A673 (cell line): ENCODE results near the gene EGR1. TPM values are rescaled to one million over a fixed set of nuclear protein-coding genes. Genes with fewer than 3 reads are reported as not detected.
A peak's percentile ranks its signal among the peaks of the same experiment; 100 is the strongest.

Experiments used
- BruUV-seq: library from RNA; stranded (reverse); fragments of 400-500 nt; replicated peaks from 2 replicates; lab custom pipeline; 2021; lab: Mats Ljungman, UMichigan
- CTCF ChIA-PET: fragments of 300-600 bp; sonication (Branson Sonifier 250); formaldehyde crosslinking; loops from one replicate; lab custom pipeline; 2022; ENCODE audit warnings: antibody characterized with exemption; lab: Charles Lee
- POLR2A ChIA-PET: fragments of 300-600 bp; sonication (Branson Sonifier 250); formaldehyde crosslinking; loops from one replicate; lab custom pipeline; 2022; ENCODE audit warnings: antibody characterized with exemption; ENCODE audit not compliant: low non-redundant PET; lab: Charles Lee
- DNase-seq: peaks from one replicate; pipeline ENCODE4 v3.0.0-alpha.2; 2015; ENCODE audit warnings: low spot score
- H3K27ac ChIP-seq: fragments of 200-600 bp; sonication (generic); 2 replicates; pipeline ENCODE4 v1.5.1; 2016; ENCODE audit warnings: mixed run types, low read depth, mild to moderate bottlenecking, mixed read lengths, antibody characterized with exemption, low read length; ENCODE audit not compliant: poor library complexity, severe bottlenecking
- H3K27me3 ChIP-seq: fragments of 200-600 bp; sonication (generic); replicated peaks from 2 replicates; pipeline ENCODE4 v1.6.1; 2017; ENCODE audit warnings: mixed run types, low read depth, mild to moderate bottlenecking, mixed read lengths, antibody characterized with exemption, low read length; ENCODE audit not compliant: insufficient read depth, poor library complexity
- H3K36me3 ChIP-seq: fragments of 200-600 bp; sonication (generic); 2 replicates; pipeline ENCODE4 v1.6.1; 2016; ENCODE audit warnings: mixed run types, mild to moderate bottlenecking, mixed read lengths, antibody characterized with exemption, low read length; ENCODE audit not compliant: insufficient read depth, poor library complexity, severe bottlenecking
- H3K4me1 ChIP-seq: fragments of 200-600 bp; sonication (generic); 2 replicates; pipeline ENCODE4 v1.6.1; 2017; ENCODE audit warnings: mixed run types, mild to moderate bottlenecking, mixed read lengths, antibody characterized with exemption, low read length; ENCODE audit not compliant: insufficient read depth, poor library complexity, severe bottlenecking
- H3K4me3 ChIP-seq: fragments of 200-600 bp; sonication (generic); 2 replicates; pipeline ENCODE4 v1.5.1; 2016; ENCODE audit warnings: low read depth, mixed run types, mild to moderate bottlenecking, mixed read lengths, low read length; ENCODE audit not compliant: poor library complexity, severe bottlenecking
- H3K9me3 ChIP-seq: fragments of 200-600 bp; sonication (generic); 2 replicates; pipeline ENCODE4 v1.6.1; 2016; ENCODE audit warnings: mixed run types, low read depth, mild to moderate bottlenecking, mixed read lengths, antibody characterized with exemption, low read length; ENCODE audit not compliant: poor library complexity, severe bottlenecking
- CTCF ChIP-seq: fragments of 300-800, 200-600 bp; sonication (generic); conservative IDR thresholded peaks from 2 replicates; pipeline ENCODE4 v1.5.1; 2017; ENCODE audit warnings: low read depth, mild to moderate bottlenecking, antibody characterized with exemption, low read length, moderate library complexity, mixed read lengths
- EZH2 ChIP-seq: fragments of 200-600 bp; sonication (generic); IDR thresholded peaks from 2 replicates; pipeline ENCODE4 v1.6.1; 2017; ENCODE audit warnings: borderline replicate concordance, low read depth, mild to moderate bottlenecking, mixed read lengths, antibody characterized with exemption, low read length; ENCODE audit not compliant: poor library complexity, severe bottlenecking
- intact Hi-C: fragments of 100-400 bp; cut with micrococcal nuclease; formaldehyde crosslinking; loops from one replicate; pipeline ENCODE4 v1.10.0; 2022; ENCODE audit not compliant: unreplicated experiment
- total RNA-seq: library from RNA; stranded (reverse); gene quantifications from 2 replicates; pipeline ENCODE4 v1.2.3, GENCODE V29; 2021

Gene EGR1
- total RNA-seq, 1 experiment from 2014 or later = 64.8 TPM

- Histone ChIP-seq H3K4me3 (no peak overlapping the region), H3K27ac (no peak overlapping the region), H3K27me3 (no peaks in the 10 kb centered on the region), H3K36me3 (no peaks in the 10 kb centered on the region), H3K4me1 (peaks cover 5% of the 10 kb centered on the region), H3K9me3 (no peaks in the 10 kb centered on the region)
- DNase-seq = no peak
- POLR2A ChIA-PET = no interaction called here
- no TSS peak for BruUV-seq
- intact Hi-C loops = loop anchor here (10.0 kb wide), 1 partner anchor 815 kb away; no protein-coding TSS in a partner anchor
- no peak for TF ChIP-seq CTCF
- no peak for TF ChIP-seq EZH2
- CTCF ChIA-PET = no interaction called here
Observed at GRCh38 chr5:138460032-138460693, 5.1 kb upstream of the EGR1 start.

GRCh38 chr5:138461343-138462125 is 3.7 kb upstream of the EGR1 start:
- H3K4me3 ChIP-seq = no peak overlapping the region
- H3K27ac ChIP-seq = no peak overlapping the region
- ChIA-PET POLR2A (no interaction called here), CTCF (interaction anchor here (0.5 kb wide), 1 partner anchor 118 kb away, joined by 5 read pairs; no protein-coding TSS in a partner anchor)
- TF ChIP-seq EZH2 (no peak), CTCF (no peak)
- intact Hi-C loops = loop anchor here (10.0 kb wide), 1 partner anchor 813 kb away; no protein-coding TSS in a partner anchor
- no peaks in the 10 kb centered on the region for H3K9me3 ChIP-seq
- DNase-seq = no peak
- peaks cover under 1% of the 10 kb centered on the region for H3K36me3 ChIP-seq
- peaks cover 5% of the 10 kb centered on the region for H3K4me1 ChIP-seq
- H3K27me3 ChIP-seq = no peaks in the 10 kb centered on the region
- BruUV-seq = no TSS peak

- Histone ChIP-seq H3K4me3 (peak overlapping the region; percentile 86), H3K27me3 (no peaks in the 10 kb centered on the region), H3K9me3 (no peaks in the 10 kb centered on the region), H3K4me1 (peaks cover 13% of the 10 kb centered on the region), H3K36me3 (peaks cover 20% of the 10 kb centered on the region), H3K27ac (peak overlapping the region; percentile 100)
- ChIA-PET CTCF (interaction anchor here (0.7 to 1.5 kb wide), 4 partner anchors 9 to 210 kb away, joined by 6 to 12 read pairs (median 8); no protein-coding TSS in a partner anchor), POLR2A (interaction anchor here (0.7 to 1.1 kb wide), 3 partner anchors 14 to 767 kb away, joined by 3 to 8 read pairs (median 3); no protein-coding TSS in a partner anchor)
- DNase-seq = peak; percentile 15
- BruUV-seq = TSS peak; percentile 81
- TF ChIP-seq EZH2 (no peak), CTCF (no peak)
- intact Hi-C loops = loop anchor here (1.0 to 10.0 kb wide), 3 partner anchors 40 to 811 kb away; partner anchors contain the start of gene ETF1
Observed at GRCh38 chr5:138463419-138464007, 1.8 kb upstream of the EGR1 start.
